ENCODE results near the gene ACAD11.
"Not testable (repeated sequence)": the region's sequence is repeated elsewhere in the genome, so short reads cannot be mapped to it uniquely, and the experiment has no call there.

Gene ACAD11

DNA sequence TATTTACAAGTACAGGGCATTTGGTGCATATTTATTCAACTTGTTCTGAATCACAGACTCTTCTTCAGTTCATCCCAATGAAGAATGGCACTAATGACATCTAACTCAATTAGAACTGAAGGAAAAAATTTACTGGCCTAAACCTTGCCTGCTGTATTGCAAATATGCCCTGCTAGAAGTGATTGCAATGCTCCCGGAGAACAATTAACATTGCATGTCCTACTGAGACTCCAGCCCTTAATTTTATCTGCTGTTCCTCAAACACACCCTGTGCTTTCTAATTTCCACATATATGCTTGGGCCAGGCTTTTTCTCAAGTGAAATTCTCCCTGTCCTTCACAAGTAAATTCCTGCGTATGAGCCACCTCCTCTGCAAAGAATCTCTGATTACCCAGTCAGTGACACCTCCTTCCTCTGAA lies 54.2 kb downstream of the ACAD11 start:
- FAIRE-seq (peak; percentile 55), DNase-seq (ENCODE audit: insufficient read length, low spot score) (no peak)
- TF ChIP-seq POLR2A (IDR thresholded peaks at IDR 0.05; ENCODE audit: low read depth, low read length) = no peak

- not testable (repeated sequence) for DNase-seq (ENCODE audit: insufficient read length, low spot score)
- peak; percentile 71 for FAIRE-seq
These were observed 59.0 kb downstream of the ACAD11 start for GRCh38 chr3:132600614-132601013.

GRCh38 chr3:132598181-132598580 lies 61.4 kb downstream of the ACAD11 start:
- no peak for DNase-seq (ENCODE audit: insufficient read length, low spot score)
- TF ChIP-seq POLR2A (IDR thresholded peaks at IDR 0.05; ENCODE audit: low read depth, low read length) = no peak
- peak; percentile 23 for FAIRE-seq

DNA sequence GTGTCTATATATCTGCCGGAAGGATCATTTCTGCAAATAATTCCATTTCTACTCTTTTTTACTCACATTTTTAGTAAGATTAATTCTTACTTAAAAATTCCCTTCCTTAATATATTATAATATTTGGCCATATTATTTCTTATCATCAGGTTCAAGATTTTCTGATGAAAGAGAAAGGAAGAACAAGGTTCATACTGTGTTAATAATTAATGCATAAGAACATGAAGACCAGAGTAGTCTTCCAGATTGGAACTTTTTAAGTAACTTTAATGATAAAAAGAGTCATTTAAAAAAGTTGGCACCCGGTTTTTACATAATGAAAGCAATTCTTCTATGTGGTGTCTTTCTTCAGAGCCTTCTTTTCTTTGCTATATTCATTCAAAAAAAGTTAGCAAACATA lies 61.9 kb downstream of the ACAD11 start:
- TF ChIP-seq POLR2A (IDR thresholded peaks at IDR 0.05; ENCODE audit: low read depth, low read length) = no peak
- FAIRE-seq (no peak), DNase-seq (ENCODE audit: insufficient read length, low spot score) (no peak)

- DNase-seq (ENCODE audit: insufficient read length, low spot score) = no peak
- TF ChIP-seq POLR2A (IDR thresholded peaks at IDR 0.05; ENCODE audit: low read depth, low read length) = no peak
- no peak for FAIRE-seq
These were observed 62.7 kb downstream of the ACAD11 start, which contains the start of gene ACKR4 for GRCh38 chr3:132596816-132597433. Gene ACKR4, plus strand, starts transcription at chr3:132597270. Its CDS starts 3,128 bp downstream, at chr3:132600398.

GRCh38 chr3:132596326-132596725 lies 63.3 kb downstream of the ACAD11 start:
- no peak for FAIRE-seq
- no peak for TF ChIP-seq POLR2A (IDR thresholded peaks at IDR 0.05; ENCODE audit: low read depth, low read length)
- no peak for DNase-seq (ENCODE audit: insufficient read length, low spot score)

DNA sequence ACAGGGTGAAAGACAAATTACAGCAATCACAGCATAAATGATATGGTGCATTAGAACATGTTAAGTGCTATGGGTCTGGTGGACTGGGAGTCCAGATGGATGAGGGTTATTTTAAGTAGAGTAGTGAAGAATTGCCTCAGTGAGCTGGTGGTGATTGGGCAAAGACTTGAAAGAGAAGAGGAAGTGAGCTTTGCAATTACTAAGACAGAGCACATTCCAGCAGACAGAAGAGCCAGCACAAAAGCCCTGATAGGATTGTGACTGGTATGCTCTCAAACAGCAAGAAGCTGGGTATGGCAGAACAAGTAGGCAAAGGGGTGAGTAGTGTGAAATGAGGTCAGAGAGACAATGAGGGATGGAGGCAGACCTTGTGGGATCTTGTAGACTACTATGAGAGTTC lies 64.6 kb downstream of the ACAD11 start:
- TF ChIP-seq POLR2A (IDR thresholded peaks at IDR 0.05; ENCODE audit: low read depth, low read length) = no peak
- FAIRE-seq (peak; percentile 15), DNase-seq (ENCODE audit: insufficient read length, low spot score) (no peak)

GRCh38 chr3:132594498-132594897 lies 65.1 kb downstream of the ACAD11 start:
- FAIRE-seq (peak; percentile 52), DNase-seq (ENCODE audit: insufficient read length, low spot score) (no peak)

GRCh38 chr3:132593947-132594323 lies 65.7 kb downstream of the ACAD11 start:
- DNase-seq (ENCODE audit: insufficient read length, low spot score) = peak; percentile 20
- FAIRE-seq = peak; percentile 97
- TF ChIP-seq POLR2A (IDR thresholded peaks at IDR 0.05; ENCODE audit: low read depth, low read length) = no peak

More at GRCh38 chr3:132594498-132594897, 65.1 kb downstream of the ACAD11 start:
- no peak for TF ChIP-seq POLR2A (IDR thresholded peaks at IDR 0.05; ENCODE audit: low read depth, low read length)

DNA sequence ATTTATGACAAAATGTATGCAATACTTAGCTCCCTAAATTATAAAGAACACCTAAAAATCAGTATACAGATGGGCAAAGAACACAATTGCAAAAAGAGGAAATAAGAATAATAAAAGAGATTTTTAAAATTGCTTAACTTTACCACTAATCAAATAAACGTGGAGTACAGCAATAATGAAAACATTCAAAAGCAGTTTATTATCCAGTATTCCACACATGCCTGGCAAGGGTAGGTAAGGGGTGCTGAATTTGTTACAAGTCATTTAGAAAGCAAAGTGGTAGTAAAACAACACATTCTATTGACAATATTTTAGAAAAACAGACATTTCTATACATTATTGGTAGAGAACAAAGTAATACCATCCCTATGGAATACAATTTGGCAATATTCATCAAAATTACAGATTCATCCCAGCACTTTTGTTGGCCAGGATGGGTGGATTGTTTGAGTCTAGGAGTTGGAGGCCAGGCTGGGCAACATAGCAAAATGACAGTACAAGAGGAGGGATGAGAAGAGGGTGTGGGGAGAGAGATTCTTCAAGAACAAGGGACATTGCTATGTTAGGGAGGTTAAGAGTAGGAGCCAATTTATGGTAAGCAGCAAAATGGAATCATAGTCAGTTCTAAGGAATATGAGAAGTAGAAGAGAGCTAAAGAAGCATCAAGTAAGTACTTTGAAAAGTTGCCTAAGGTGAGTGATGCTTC lies 66.2 kb downstream of the ACAD11 start:
- TF ChIP-seq POLR2A (IDR thresholded peaks at IDR 0.05; ENCODE audit: low read depth, low read length) = no peak
- DNase-seq (ENCODE audit: insufficient read length, low spot score) (no peak), FAIRE-seq (no peak)

DNA sequence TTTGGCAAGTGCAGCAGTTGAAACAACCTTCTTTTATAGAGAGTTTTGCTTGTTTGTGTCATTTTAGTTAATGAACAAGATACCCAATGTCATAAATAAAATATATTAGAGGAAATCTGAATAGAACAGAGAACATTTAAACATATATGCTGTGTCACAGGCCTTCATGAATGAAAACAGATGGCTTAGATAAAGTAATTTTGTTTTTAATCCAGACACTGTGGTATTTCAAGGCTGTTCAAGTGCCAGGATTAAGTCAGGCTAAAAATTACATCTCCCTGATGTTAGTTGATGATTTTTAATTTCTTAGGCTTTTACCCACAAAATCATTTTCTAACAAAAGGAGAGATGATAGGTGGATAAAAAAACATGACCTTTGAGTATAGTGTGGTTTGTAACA lies 67.4 kb downstream of the ACAD11 start:
- no peak for DNase-seq (ENCODE audit: insufficient read length, low spot score)
- FAIRE-seq = no peak
- TF ChIP-seq POLR2A (IDR thresholded peaks at IDR 0.05; ENCODE audit: low read depth, low read length) = no peak

DNA sequence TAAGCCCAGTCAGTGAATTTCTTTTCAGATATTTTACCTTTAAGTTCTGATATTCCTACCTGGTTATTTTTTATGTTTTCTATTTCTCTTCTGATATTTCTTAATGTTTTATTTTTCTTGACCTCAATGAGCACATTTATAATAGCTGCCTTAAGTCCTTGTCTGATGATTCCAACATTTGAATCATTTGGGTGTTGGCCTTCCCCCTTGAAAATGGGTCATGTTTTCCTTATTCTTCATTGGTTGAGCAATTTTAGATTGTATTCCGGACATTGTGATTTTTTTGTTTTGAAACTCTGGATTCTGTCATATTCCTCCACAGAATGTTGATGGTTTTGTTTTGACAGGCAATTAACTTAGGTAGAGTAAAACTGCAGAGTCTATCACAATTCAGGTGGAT lies 72.2 kb downstream of the ACAD11 start:
- DNase-seq (ENCODE audit: insufficient read length, low spot score) (no peak), FAIRE-seq (no peak)
- TF ChIP-seq POLR2A (IDR thresholded peaks at IDR 0.05; ENCODE audit: low read depth, low read length) = no peak

DNA sequence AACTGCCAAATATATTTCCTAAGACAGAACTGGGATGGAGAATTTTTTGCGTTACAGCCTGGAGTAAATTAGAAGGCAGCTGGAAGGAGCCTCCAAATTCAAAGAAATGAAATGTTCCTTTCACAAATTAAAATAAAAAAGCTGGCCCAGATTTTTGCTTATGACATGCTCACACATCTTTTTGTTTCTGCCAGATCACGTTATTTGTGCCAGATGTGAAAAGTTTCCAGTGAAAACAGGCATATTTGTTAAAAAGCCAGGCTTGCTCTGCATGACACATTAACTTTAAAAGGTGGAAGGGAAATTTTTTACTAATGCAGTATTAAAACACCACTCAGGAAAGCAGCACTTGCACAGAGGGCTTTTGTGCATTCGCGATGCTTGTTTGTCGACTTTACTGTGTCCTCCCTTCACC lies 85.8 kb downstream of the ACAD11 start:
- DNase-seq (ENCODE audit: insufficient read length, low spot score) (no peak), FAIRE-seq (no peak)
- TF ChIP-seq POLR2A (IDR thresholded peaks at IDR 0.05; ENCODE audit: low read depth, low read length) = no peak

DNA sequence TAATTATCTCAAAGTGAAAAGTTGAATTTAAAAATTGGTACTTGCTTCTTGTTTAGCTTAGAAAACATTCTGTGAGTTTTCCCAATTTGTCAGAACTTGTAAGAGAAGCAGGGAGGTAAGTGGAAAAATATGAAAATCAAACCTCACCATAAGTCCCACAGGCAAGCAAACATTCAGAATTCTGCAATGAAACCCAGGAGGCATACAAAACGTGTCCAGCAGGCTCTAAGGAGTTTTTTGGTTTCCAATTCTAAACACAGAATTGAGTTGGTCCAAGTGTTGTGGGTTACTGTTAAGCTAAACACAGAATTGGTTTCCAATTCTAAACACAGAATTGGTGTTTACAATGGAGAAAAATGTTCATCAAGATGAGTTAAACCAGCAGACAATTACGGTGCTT lies 89.6 kb downstream of the ACAD11 start:
- FAIRE-seq (no peak), DNase-seq (ENCODE audit: insufficient read length, low spot score) (no peak)
- TF ChIP-seq POLR2A (IDR thresholded peaks at IDR 0.05; ENCODE audit: low read depth, low read length) = no peak

- TF ChIP-seq POLR2A (IDR thresholded peaks at IDR 0.05; ENCODE audit: low read depth, low read length) = no peak
- DNase-seq (ENCODE audit: insufficient read length, low spot score) (no peak), FAIRE-seq (no peak)
These were observed 90.0 kb downstream of the ACAD11 start for GRCh38 chr3:132569580-132569979.
